Activated CD8-positive, alpha-beta memory T cell treated with anti-CD3 and anti-CD28 coated beads for 36 hours (primary cell): ENCODE data around the gene GANC. TPM values are rescaled to one million over a fixed set of nuclear protein-coding genes. Genes with fewer than 3 reads are reported as not detected.

Source experiments
- CTCF ChIA-PET: fragments of 350-600 bp; sonication (Branson Sonifier 250); formaldehyde crosslinking; loops from one replicate; lab custom pipeline; 2021; ENCODE audit warnings: antibody characterized with exemption; lab: Charles Lee
- POLR2A ChIA-PET: fragments of 350-600 bp; sonication (Branson Sonifier 250); formaldehyde crosslinking; loops from one replicate; lab custom pipeline; 2021; ENCODE audit warnings: antibody characterized with exemption; lab: Charles Lee
- total RNA-seq, 2 experiments: library from RNA; stranded (reverse); gene quantifications; one replicate each; pipeline ENCODE4 v1.2.3, GENCODE V29; 2021

Gene GANC
- total RNA-seq, 2 experiments from 2014 or later: 18.2 to 20.4 TPM

DNA sequence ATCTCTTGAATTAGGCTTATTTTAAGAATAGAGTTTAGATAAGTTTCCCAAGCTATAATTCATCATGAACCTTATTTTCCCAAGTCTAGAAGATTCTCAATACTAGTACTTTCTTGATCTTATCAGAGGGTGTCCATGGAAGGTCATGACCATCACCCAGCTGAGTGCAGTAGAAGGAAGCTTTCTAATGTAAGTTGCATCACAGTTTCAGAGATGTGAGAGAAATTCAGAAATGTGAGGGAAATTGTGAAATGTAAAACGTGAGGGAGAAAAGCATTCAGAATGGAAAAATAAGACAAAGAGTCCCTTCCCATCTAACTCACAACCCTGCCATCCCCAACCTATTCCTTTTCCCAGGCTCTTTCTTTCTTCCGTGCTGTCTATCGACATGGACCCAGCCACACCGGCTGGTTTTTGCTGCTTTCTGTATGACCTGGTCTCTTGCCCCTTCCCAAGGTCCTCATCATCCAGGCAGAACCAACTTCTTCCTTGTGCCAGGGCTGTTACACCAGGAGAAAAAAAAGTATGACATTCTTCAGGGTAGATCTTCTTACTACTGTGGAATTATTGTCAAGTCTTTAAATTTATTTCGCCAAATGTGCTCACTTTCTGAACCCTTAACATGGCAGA, 93.0 kb downstream of the GANC start:
- ChIA-PET POLR2A (no interaction called here), CTCF (interaction anchor here (0.7 kb wide), 1 partner anchor 9 kb away, joined by 3 read pairs; no protein-coding TSS in a partner anchor)

GRCh38 chr15:42367041-42367440, 94.0 kb downstream of the GANC start:
- CTCF ChIA-PET: no interaction called here
- POLR2A ChIA-PET: no interaction called here

GRCh38 chr15:42368096-42368495, 95.1 kb downstream of the GANC start:
- ChIA-PET CTCF (no interaction called here), POLR2A (no interaction called here)

DNA sequence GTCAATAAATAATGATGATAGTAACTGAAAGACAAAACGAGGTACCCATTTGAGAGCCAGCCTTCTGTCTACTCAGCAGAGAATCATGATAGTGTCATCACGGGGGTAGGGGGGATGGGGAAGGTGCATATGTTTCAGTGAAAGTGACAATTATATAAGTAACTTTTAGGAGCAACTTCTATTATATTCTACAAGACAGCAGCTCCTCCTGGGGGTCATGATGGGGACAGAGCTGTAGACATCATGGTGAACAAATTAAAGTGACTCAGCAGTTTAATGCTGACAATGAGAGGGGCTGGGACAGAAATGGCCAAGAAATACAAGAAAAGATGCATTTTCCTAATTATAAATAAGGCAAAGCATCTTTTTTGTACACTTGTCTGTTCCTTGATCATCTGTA, 98.1 kb downstream of the GANC start:
- ChIA-PET CTCF (no interaction called here), POLR2A (no interaction called here)

GRCh38 chr15:42373274-42373673, 100.3 kb downstream of the GANC start:
- ChIA-PET CTCF (no interaction called here), POLR2A (no interaction called here)

GRCh38 chr15:42373936-42374335, 100.9 kb downstream of the GANC start:
- CTCF ChIA-PET: no interaction called here
- POLR2A ChIA-PET: no interaction called here

- POLR2A ChIA-PET: interaction anchor here (0.6 kb wide), 1 partner anchor 759 kb away, joined by 3 read pairs; the partner anchor contains the start of gene TMEM62
- CTCF ChIA-PET: interaction anchor here (0.5 kb wide), 2 partner anchors 8 to 137 kb away, joined by 3 to 4 read pairs; no protein-coding TSS in a partner anchor
These were observed 101.8 kb downstream of the GANC start for GRCh38 chr15:42374810-42375209.

- ChIA-PET CTCF (interaction anchor here (0.5 kb wide), 2 partner anchors 9 to 137 kb away, joined by 3 to 4 read pairs; no protein-coding TSS in a partner anchor), POLR2A (interaction anchor here (0.6 kb wide), 1 partner anchor 758 kb away, joined by 3 read pairs; the partner anchor contains the start of gene TMEM62)
These were observed 102.3 kb downstream of the GANC start for GRCh38 chr15:42375252-42375651.

DNA sequence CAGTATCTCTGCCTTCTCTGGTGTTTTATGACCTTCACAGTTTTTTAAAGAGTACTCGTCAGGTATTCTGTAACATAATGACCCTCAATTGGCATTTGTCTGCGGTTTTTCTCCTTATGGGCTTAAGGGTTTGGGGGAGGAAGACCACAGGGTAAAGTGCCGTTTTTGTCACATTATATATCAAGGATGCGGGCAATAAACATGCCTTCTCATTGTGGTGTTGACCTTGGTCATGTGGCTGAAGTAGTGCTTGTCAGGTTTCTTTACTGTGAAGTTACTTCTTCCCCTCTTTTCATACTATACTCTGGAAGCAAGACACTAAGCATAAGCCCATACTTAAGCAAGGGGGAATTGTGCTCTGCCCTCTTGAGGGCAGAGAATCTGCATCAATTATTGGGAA, 102.9 kb downstream of the GANC start:
- CTCF ChIA-PET: no interaction called here
- POLR2A ChIA-PET: no interaction called here

DNA sequence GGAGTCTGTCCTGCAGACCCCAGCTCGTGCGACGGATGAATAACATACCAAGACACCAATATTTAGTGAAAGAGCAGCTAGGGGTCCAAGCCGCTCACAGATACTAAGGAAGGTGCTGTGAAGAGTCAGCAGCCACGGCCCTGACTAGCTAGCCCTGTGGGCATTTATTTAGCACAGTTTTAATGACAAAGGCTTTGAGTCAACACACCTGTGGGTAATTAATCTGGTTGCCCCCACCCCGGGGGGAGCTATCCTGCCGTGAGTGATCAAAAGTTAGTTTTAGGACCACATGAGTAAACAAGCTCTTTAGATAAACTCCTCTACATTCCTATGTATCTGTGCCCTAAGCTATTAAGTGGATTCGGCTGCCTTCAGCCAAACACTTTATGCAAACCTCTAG, 105.0 kb downstream of the GANC start:
- POLR2A ChIA-PET: no interaction called here
- CTCF ChIA-PET: no interaction called here

DNA sequence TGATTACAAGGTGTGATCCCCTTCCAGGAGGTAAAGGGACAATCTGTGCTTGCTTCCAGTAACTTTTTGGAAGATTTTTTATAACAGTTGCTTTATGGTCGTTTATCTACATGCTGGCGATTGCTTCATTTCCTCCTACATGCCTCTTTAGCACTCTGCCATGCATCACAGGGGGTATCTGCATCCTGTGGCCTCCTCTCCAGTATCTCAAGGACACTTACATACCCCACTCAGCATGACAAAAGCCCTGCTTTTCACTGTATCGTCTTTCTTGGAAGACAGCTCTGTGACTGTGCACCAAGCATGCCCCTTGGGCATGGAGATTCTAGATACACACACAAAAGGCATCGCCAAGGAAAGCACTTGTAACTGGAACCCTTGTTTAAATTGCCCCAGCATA, 111.6 kb downstream of the GANC start:
- ChIA-PET CTCF (no interaction called here), POLR2A (no interaction called here)

- ChIA-PET CTCF (no interaction called here), POLR2A (interaction anchor here (0.7 kb wide), 1 partner anchor 78 kb away, joined by 3 read pairs; no protein-coding TSS in a partner anchor)
These were observed 112.4 kb downstream of the GANC start for GRCh38 chr15:42385206-42385979.

DNA sequence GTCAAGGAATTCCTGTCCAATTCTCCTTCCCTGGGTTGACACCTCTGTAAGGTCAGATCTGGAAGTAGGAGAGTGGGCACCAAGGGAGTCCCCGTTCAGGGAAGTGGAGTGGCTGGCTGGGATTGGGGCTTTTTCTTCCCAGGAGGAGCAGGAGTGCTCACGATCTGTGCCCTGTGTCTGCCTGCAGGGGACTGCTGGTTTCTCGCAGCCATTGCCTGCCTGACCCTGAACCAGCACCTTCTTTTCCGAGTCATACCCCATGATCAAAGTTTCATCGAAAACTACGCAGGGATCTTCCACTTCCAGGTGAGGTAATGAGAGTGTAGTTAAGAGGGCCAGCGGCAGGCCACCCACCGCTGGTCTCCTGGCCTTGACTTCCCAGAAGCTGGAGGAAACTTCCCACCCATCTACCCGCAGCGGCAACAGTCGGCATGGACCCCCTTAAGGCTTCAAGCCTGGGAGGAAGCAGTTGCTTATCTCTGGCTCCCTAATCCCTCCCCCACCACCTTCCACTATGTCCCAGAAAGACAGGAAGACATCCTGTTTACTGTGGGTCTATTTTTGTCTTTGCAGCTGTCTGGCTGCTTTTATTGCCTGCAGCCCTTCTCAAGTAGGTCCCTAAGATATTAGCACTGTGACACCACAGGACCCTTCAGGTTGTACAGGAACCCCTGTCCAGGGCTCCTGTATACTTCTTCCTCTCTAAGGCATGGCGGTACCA, 113.1 kb downstream of the GANC start:
- POLR2A ChIA-PET: interaction anchor here (0.7 kb wide), 1 partner anchor 79 kb away, joined by 3 read pairs; no protein-coding TSS in a partner anchor
- CTCF ChIA-PET: interaction anchor here (1.3 kb wide), 1 partner anchor 14 kb away, joined by 3 read pairs; no protein-coding TSS in a partner anchor

DNA sequence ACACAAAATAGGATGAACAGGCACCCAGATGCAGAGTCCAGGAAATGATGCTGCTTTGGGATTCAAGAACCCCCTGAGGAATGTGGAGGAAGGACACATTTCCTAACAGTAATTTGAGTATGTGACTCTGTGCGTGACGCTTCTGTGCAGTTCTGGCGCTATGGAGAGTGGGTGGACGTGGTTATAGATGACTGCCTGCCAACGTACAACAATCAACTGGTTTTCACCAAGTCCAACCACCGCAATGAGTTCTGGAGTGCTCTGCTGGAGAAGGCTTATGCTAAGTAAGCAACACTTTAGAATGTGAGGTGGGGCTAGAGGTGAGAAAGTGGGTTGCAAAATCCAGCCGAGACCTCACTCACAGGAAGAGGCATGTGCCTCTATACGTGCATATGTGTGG, 114.6 kb downstream of the GANC start:
- CTCF ChIA-PET: interaction anchor here (1.3 kb wide), 1 partner anchor 12 kb away, joined by 3 read pairs; no protein-coding TSS in a partner anchor

DNA sequence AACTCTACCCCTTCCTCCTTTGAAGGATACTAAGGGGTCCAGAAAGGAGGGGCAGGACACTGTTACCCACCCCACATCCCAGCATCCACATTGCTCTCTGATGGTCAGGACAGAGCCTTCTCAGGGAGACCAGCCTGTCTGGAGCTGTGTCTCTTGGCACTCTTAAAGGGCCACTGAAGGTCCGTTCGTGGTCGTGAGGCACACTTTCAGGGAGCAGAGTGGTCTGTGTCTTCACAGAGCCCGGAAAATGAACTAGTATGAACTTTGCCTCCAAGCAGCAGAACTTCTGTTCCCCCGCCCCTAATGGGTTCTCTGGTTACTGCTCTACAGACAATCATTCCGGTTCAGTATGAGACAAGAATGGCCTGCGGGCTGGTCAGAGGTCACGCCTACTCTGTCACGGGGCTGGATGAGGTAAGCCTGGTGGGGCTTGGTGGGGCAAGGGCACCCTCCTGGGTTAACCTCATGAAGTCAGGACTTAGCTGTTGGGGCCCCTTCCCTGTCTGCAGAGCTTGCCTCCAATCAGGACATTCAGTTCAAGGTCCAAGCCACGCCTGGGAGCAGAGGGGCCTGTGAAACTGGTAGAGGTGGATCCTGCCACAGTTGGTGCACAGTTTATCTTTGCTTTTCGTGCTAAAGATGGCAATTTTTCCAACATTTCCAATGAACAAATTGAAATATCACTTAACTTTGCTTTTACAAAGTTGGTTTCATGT, 119.5 kb downstream of the GANC start:
- ChIA-PET POLR2A (interaction anchor here (0.7 kb wide), 1 partner anchor 95 kb away, joined by 4 read pairs; no protein-coding TSS in a partner anchor), CTCF (no interaction called here)

More for the DNA sequence above, 114.6 kb downstream of the GANC start:
- POLR2A ChIA-PET: no interaction called here

- POLR2A ChIA-PET: no interaction called here
- CTCF ChIA-PET: no interaction called here
These were observed 121.1 kb downstream of the GANC start for GRCh38 chr15:42394106-42394505.

- CTCF ChIA-PET: no interaction called here
- POLR2A ChIA-PET: no interaction called here
These were observed 122.8 kb downstream of the GANC start for GRCh38 chr15:42395838-42396237.

GRCh38 chr15:42401544-42402454, 128.8 kb downstream of the GANC start:
- ChIA-PET CTCF (no interaction called here), POLR2A (no interaction called here)
